Fibroblast of villous mesenchyme (primary cell): Measurements from ENCODE around the gene EXOG. TPM values are rescaled to one million over a fixed set of nuclear protein-coding genes. Genes with fewer than 3 reads are reported as not detected.
A peak's percentile ranks its signal among the peaks of the same experiment; 100 is the strongest.

Experiments
- DNase-seq: peaks from one replicate; pipeline ENCODE4 v3.0.0-alpha.2; 2010; ENCODE audit warnings: low read depth
- H3K4me3 ChIP-seq: 2 replicates; pipeline ENCODE4 v1.5.1; 2011; ENCODE audit warnings: low read depth, mild to moderate bottlenecking, low read length
- total RNA-seq: library from RNA; depleted of rRNA; stranded (reverse); fragments of >200 nt; gene quantifications from 2 replicates; pipeline ENCODE4 v1.2.3, GENCODE V29; 2012
- TF ChIP-seq, protein P1 (sequence below): IDR thresholded peaks from 2 replicates; pipeline ENCODE4 v1.5.1; 2012; ENCODE audit warnings: low read depth, mild to moderate bottlenecking, low read length; ENCODE audit not compliant: insufficient read depth

EXOG gene
- total RNA-seq, 1 donor, result 15.1 TPM

DNA sequence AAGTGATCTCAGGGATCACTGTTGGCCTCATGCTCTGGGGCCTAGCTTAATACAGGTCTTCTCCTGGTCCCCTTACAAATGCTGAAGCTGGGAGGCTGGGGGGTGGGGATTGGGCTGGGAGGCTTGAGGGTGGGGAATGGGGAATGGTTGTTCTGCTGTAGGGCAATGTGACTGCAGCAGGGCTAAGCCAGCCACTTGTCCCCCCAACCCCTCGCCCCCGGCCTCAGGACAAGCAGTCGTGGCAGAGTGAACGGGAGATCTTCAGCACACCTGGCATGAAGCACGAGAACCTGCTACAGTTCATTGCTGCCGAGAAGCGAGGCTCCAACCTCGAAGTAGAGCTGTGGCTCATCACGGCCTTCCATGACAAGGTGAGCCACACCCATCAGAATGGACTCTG, 17.2 kb upstream of the EXOG start:
- H3K4me3 ChIP-seq, result no peak overlapping the region
- TF ChIP-seq, protein P1, sequence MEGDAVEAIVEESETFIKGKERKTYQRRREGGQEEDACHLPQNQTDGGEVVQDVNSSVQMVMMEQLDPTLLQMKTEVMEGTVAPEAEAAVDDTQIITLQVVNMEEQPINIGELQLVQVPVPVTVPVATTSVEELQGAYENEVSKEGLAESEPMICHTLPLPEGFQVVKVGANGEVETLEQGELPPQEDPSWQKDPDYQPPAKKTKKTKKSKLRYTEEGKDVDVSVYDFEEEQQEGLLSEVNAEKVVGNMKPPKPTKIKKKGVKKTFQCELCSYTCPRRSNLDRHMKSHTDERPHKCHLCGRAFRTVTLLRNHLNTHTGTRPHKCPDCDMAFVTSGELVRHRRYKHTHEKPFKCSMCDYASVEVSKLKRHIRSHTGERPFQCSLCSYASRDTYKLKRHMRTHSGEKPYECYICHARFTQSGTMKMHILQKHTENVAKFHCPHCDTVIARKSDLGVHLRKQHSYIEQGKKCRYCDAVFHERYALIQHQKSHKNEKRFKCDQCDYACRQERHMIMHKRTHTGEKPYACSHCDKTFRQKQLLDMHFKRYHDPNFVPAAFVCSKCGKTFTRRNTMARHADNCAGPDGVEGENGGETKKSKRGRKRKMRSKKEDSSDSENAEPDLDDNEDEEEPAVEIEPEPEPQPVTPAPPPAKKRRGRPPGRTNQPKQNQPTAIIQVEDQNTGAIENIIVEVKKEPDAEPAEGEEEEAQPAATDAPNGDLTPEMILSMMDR, result no peak
- no peak for DNase-seq

DNA sequence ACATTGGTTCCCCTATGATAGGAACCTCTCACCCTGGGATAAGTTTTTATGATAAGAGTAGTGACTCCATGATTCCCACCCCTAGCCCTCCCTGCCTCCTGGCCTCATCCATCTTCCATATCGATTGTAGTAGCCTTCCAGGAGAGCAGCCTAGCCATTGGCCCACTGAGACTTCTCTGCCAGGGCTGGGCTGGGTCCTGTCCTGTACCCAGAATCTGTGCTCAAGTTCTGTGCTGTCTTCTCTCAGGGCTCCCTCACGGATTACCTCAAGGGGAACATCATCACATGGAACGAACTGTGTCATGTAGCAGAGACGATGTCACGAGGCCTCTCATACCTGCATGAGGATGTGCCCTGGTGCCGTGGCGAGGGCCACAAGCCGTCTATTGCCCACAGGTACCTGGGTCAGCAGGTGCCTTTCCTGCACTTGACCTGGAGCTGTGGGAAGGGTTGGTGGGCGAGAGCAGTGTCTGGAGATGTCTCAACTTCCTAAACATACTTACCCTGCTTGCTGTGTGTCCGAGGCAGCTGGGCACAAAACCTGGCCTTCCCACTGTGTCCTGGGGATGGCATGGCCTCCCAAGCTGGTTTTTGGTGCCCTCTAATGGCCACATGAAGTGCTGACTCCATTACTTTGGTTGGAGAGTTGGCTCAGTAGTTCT, 16.6 kb upstream of the EXOG start:
- peak; percentile 71 for DNase-seq
- TF ChIP-seq, protein P1, result peak; percentile 92
- no peak overlapping the region for H3K4me3 ChIP-seq

DNA sequence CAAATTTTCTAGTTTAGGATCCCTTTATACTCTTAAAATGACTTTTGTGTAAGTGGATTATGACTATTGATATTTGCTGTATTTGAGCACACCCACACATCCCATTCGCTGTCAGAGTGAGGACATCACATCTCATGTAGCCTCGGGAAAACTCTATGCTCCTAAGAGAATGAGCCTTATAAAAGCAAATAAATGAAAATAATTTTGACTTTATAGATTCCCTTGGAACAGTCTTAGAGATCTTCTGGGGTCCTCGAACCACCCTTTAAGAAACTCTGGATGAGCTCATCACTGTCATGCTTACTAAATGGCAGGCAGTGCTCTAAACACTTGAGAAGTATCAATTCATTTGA, 16.1 kb upstream of the EXOG start:
- H3K4me3 ChIP-seq, result no peak overlapping the region
- no peak for DNase-seq
- TF ChIP-seq, protein P1, result no peak

- TF ChIP-seq, protein P1, result no peak
- no peak for DNase-seq
- no peak overlapping the region for H3K4me3 ChIP-seq
Observed at GRCh38 chr3:38480930-38481329, 15.2 kb upstream of the EXOG start.

- no peak overlapping the region for H3K4me3 ChIP-seq
- DNase-seq, result no peak
Observed at GRCh38 chr3:38482951-38483350, 13.2 kb upstream of the EXOG start.

GRCh38 chr3:38487323-38487722, 8.8 kb upstream of the EXOG start:
- no peak for DNase-seq
- H3K4me3 ChIP-seq, result no peak overlapping the region
- TF ChIP-seq, protein P1, result no peak

More at GRCh38 chr3:38482951-38483350, 13.2 kb upstream of the EXOG start:
- TF ChIP-seq, protein P1, result no peak

DNA sequence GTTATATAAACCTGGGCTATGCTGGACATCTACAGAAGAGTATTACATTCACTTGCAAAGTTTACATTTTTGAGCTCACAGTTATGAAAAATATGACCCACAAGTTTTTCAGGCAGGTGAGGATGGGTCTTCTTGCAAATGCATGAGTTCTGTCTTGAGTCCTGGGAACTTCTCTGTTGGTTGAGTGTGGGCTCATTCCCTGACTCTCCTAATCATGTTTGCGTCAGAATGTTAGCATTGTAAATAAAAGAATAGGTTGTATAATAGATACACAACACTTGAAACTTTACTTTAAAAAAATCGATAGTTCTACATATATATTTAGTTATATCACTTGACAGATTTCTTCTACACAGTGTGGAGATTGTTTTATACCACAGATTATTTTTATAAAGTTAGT, 7.2 kb upstream of the EXOG start:
- no peak for DNase-seq
- TF ChIP-seq, protein P1, result no peak
- no peak overlapping the region for H3K4me3 ChIP-seq
